IgD-negative memory B cell (primary cell): ENCODE data around the gene TSPAN4. TPM values are rescaled to one million over a fixed set of nuclear protein-coding genes. Genes with fewer than 3 reads are reported as not detected.

ENCODE experiments used
- H3K27ac Mint-ChIP-seq, 3 donors: one replicate each; pipeline ENCODE4 v1.8.0; 2020 to 2022; ENCODE audit warnings: mild to moderate bottlenecking in 3 of 3, mixed read lengths in 3 of 3, moderate library complexity in 1 of 3
- H3K27me3 Mint-ChIP-seq: one replicate; pipeline ENCODE4 v1.8.0; 2021; ENCODE audit warnings: mixed read lengths
- H3K36me3 Mint-ChIP-seq: one replicate; pipeline ENCODE4 v1.8.0; 2020; ENCODE audit warnings: mild to moderate bottlenecking, mixed read lengths
- H3K4me1 Mint-ChIP-seq, 3 donors: one replicate each; pipeline ENCODE4 v1.8.0; 2020 to 2022; ENCODE audit warnings: mixed read lengths in 3 of 3, mild to moderate bottlenecking in 1 of 3
- H3K4me3 Mint-ChIP-seq, 4 donors: one replicate each; pipeline ENCODE4 v1.8.0; 2020 to 2022; ENCODE audit warnings: mild to moderate bottlenecking in 4 of 4, mixed read lengths in 4 of 4, moderate library complexity in 3 of 4
- H3K9me3 Mint-ChIP-seq, 3 donors: one replicate each; pipeline ENCODE4 v1.8.0; 2020 to 2021; ENCODE audit warnings: mixed read lengths in 3 of 3, mild to moderate bottlenecking in 1 of 3
- polyA plus RNA-seq: library from polyadenylated mRNA; unstranded; fragments of 300-500 nt; fragmentation: Illumina TruSeq; gene quantifications from one replicate; pipeline ENCODE4 v1.2.3, GENCODE V29; 2021

Gene TSPAN4, protein sequence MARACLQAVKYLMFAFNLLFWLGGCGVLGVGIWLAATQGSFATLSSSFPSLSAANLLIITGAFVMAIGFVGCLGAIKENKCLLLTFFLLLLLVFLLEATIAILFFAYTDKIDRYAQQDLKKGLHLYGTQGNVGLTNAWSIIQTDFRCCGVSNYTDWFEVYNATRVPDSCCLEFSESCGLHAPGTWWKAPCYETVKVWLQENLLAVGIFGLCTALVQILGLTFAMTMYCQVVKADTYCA
- polyA plus RNA-seq = 2.1 TPM

DNA sequence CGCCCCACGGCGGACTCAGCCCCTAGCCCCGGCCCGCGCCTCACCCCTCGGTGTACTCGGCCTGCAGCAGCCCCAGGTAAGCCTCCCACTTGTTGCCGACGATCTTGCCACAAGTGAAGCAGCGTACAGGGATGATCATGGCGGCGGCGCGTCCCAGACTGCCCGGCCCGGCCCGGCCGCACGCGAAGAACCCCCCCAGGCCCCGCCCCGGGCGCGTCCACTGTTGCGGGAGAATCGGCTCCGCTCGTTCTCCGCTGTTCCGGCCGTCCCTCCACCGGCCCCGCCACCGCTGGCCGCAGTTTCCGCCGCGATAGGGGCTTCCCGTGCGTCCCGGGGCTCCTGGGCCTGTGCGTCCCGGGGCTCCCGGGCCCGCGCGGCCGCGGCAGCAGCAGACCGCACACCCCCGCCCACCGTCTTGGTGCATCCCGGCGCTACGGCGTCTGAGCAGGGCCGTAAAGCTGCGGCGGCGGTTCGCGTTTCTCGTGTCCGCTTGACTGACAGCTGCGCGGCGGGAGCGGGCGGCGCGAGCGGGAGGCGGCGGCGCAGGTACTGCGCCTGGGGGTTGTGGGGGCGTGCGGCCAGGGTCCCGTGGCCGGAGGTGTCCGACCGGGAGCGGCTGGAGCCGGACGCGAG, at the start of gene TSPAN4, which contains the start of gene POLR2L:
TSS of gene TSPAN4 (plus strand) at position 483 of the 633 bp plus-strand sequence. CDS start 7,453 bp downstream, outside the sequence.
TSS of gene POLR2L (minus strand) at position 160 of the 633 bp plus-strand sequence. CDS start at position 139, 21 bp downstream.
- peaks cover 0 to 17% (median 6%) of the 10 kb centered on the region in 3 donors for H3K4me1 Mint-ChIP-seq

DNA sequence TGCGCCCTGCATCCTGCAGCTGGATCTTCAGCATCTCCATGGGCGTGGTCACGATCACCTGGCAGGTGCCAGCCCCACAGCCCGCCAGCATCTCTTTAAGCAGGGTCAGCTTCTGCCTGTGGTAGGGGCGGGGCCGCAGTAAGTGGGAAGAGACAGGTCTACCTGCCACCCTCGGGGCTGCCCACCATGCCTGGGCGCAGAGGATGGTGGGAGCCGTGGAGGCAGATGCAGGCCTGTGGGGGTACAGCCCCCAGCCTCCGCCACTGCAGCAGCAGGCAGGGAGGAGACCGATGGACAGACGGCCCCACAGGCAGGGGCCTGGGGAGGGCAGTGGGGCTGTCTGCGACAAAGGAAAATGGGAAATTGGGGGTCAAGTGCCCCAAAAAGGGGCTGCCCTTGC, 49.8 kb upstream of the TSPAN4 start:
- H3K27ac Mint-ChIP-seq = no peak overlapping the region
- H3K4me3 Mint-ChIP-seq = peak overlapping the region in 1 of 4 donors; percentile 26
- H3K27me3 Mint-ChIP-seq = peaks cover 3% of the 10 kb centered on the region
- peaks cover 0 to 6% (median 5%) of the 10 kb centered on the region in 3 donors for H3K4me1 Mint-ChIP-seq
- H3K36me3 Mint-ChIP-seq = no peaks in the 10 kb centered on the region
- no peaks in the 10 kb centered on the region for H3K9me3 Mint-ChIP-seq

More for the DNA sequence above, at the start of gene TSPAN4, which contains the start of gene POLR2L:
- peak within 1 kb of the TSS; percentile 86 to 95 (median 89) for H3K4me3 Mint-ChIP-seq
- H3K27me3 Mint-ChIP-seq = peaks cover 2% of the 10 kb centered on the region
- H3K36me3 Mint-ChIP-seq = no peaks in the 10 kb centered on the region
- H3K27ac Mint-ChIP-seq = peak within 1 kb of the TSS; percentile 63 to 83 (median 79)
- no peaks in the 10 kb centered on the region for H3K9me3 Mint-ChIP-seq

DNA sequence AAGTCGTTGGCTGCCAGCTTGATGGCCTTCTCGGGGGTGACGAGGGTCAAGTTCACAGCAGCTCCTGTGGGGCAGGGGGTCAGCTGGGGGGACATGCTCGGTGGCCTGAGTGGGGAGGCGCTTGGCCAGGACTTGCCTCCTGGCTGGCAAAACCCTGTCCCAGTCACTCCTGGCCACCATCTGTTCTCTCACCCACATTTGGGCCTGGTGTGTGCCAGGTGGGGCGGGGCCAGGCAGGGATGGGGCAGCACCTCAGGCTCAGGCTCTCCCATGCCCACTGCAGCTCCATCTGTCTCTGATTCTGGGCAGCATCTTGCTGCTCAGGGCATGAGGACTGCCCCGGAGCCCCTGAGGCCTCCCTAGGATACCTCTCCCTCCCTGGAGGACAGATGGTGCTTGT, 49.1 kb upstream of the TSPAN4 start:
- Mint-ChIP-seq H3K9me3 (no peaks in the 10 kb centered on the region), H3K27ac (no peak overlapping the region), H3K4me1 (peaks cover 0 to 6% (median 5%) of the 10 kb centered on the region in 3 donors), H3K4me3 (peak overlapping the region in 2 of 4 donors; percentile 43 to 75), H3K27me3 (peaks cover 3% of the 10 kb centered on the region), H3K36me3 (no peaks in the 10 kb centered on the region)

DNA sequence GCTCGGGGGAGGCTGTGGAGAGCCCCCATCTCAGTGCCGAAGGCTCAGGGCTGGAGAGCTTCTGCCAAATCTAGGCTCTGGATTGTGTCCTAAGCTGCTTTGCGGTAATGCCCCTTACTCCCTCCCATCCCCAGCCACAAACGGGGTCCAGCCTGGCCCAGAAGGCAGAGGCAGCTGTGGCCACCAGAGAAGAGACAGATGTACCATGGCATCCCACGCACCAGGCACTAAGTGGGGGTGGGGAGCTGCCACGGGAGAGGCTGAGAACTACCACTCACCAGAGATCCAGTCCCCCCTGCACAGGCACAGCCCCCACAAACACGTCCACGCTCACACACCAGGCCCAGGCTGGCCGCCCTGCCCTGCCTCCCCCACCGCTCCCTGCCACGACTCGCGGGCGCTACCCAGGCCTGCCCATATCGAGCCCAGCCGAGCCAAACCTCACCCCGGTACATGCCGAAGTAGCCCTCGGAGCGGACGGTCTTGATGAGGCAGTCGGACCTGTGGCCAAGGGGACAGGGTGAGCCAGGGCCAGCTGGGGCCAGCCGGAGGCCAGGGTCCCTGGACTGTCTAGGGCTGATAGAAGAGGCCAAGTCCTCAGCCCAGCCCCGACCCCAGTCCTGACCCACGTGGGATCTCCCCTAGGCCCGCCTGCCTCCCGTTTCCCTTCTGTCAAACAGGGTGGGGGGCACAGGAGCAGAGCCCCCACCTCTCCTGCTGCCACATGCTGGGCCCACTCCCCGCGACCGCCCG, 48.5 kb upstream of the TSPAN4 start:
- Mint-ChIP-seq H3K36me3 (no peaks in the 10 kb centered on the region), H3K27ac (peak overlapping the region in 1 of 3 donors; percentile 74), H3K27me3 (no peaks in the 10 kb centered on the region), H3K9me3 (no peaks in the 10 kb centered on the region), H3K4me1 (peaks cover 0 to 6% (median 5%) of the 10 kb centered on the region in 3 donors), H3K4me3 (peak overlapping the region in 3 of 4 donors; percentile 48 to 75 (median 69))

DNA sequence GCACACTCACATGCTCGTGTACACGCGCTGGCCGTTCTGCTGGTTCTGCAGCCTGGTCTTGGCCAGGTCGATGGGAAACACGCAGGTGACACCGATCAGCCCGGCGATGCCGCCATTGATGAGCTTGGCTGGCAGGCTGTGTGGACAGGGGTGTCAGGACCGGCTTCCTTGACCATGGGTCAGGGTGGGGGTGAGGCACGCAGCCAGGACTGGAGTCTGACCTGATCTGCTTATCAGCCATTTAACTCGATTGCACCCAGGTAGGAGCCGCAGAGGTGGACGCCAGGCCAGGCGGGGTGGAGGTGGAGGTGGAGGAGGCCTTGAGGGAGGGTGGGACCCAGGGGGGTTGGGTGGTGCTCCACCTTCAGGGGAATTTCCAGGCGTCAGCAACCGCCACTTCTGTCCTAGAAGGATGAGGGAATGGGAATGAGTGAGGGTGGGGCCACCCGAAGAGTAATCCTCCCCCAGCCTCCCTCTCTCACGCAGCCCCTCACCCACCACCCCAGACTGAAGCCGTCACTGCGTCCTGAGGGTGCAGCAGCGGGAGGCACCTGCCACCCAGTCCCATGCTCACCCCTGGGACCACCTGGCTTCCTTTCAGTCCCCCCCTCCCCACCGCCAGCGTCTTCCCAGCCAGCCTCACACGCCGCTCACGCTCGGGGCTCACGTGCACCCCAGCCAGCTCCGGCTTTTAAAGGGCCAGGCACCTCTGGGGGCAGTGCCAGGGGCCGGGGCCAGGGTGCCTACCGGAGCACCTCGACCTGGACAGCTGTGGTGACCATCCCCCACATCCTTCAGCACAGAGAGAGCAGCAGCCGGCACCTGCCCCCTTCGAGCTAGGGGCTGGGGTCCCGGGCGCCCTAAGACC, 47.7 kb upstream of the TSPAN4 start:
- H3K27me3 Mint-ChIP-seq = no peaks in the 10 kb centered on the region
- peak overlapping the region in 1 of 3 donors; percentile 74 for H3K27ac Mint-ChIP-seq
- peaks cover 0 to 6% (median 5%) of the 10 kb centered on the region in 3 donors for H3K4me1 Mint-ChIP-seq
- peak overlapping the region; percentile 48 to 81 (median 62) for H3K4me3 Mint-ChIP-seq
- H3K36me3 Mint-ChIP-seq = no peaks in the 10 kb centered on the region
- no peaks in the 10 kb centered on the region for H3K9me3 Mint-ChIP-seq

DNA sequence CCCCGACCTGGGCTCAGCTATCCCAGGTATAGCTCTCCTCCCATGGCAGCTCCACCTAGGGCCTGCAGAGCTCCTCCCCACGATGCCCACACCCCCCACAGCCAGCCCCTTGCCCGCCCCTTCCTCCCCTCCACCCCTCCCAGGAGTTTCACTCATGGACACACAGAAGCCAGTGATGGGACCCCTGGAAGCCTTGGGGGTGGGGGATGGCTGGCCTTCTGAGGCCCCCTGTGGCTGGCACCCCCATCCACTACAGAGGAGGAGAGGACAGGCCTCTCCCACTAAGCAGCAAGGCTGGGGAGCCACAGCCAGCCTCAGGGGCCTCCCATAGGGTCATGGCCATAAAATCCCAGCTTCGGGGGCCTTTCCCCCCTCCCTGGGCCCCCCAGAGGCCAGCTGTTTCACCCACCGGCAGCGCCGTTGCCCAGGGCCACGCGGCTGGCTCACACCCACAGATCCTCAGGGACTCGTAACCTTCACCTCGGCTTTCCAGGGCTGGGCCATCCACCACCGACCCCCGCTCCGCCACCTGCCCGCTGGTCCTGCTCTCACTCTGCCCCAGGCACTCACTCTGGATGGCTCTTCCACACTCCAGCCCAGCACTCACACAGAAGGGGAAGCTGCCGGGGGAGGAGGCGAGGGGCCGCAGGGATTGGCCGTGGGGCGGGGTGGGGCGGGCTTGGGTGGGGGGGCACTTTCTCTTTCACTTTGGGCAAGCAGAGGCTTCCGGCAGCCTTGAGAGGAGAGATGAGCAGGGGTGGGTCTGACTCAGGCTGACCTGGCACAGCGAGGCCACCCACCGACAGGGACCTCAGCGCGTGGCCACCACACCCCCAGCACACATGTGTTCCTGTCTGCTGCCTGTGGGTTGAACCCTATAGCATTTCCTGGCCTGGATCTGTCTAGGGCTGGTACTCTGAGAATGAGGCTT, 46.8 kb upstream of the TSPAN4 start:
- Mint-ChIP-seq H3K36me3 (no peaks in the 10 kb centered on the region), H3K9me3 (no peaks in the 10 kb centered on the region), H3K27me3 (no peaks in the 10 kb centered on the region), H3K4me3 (peak overlapping the region; percentile 87 to 99 (median 96)), H3K4me1 (peaks cover 0 to 6% (median 5%) of the 10 kb centered on the region in 3 donors), H3K27ac (peak overlapping the region; percentile 88 to 100 (median 91))

DNA sequence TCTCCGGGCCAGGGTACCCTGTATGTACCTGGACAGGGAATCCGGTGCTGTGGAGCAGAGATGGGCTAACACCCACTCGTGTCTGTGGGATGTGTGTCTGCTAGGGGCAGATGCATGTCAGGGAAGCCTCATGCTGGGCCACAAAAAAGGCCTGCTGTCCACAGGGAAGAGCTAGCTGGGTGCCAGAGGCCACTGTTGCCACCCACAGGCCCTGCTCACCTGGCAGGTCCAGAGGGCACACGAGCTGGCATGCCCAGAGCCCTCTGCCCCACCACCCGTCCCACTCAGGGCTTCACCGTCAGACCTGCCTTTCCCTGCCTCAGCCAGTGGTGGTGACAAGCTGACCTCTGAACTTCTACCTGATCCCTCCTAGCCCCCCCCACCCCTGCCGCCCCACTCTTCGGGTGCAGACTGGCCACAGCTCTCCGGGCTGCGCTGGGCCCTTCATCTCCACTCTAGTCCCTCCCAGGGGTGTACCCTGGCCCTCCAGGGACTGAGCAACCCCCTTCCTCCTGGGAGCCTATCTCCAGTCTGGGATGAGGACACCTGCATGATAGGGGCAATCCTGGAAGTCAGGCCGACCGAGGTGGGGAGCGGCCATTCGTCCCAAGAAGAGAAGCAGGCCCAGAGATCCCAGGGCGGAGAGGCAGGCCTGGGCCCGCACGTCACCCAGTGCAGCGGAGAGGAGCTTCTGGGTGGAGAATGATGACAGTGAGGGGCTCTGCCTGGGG, 45.9 kb upstream of the TSPAN4 start:
- H3K27ac Mint-ChIP-seq = peak overlapping the region; percentile 88 to 100 (median 96)
- H3K4me1 Mint-ChIP-seq = peaks cover 0 to 6% (median 5%) of the 10 kb centered on the region in 3 donors
- no peaks in the 10 kb centered on the region for H3K27me3 Mint-ChIP-seq
- no peaks in the 10 kb centered on the region for H3K36me3 Mint-ChIP-seq
- no peaks in the 10 kb centered on the region for H3K9me3 Mint-ChIP-seq
- H3K4me3 Mint-ChIP-seq = peak overlapping the region; percentile 87 to 99 (median 96)

DNA sequence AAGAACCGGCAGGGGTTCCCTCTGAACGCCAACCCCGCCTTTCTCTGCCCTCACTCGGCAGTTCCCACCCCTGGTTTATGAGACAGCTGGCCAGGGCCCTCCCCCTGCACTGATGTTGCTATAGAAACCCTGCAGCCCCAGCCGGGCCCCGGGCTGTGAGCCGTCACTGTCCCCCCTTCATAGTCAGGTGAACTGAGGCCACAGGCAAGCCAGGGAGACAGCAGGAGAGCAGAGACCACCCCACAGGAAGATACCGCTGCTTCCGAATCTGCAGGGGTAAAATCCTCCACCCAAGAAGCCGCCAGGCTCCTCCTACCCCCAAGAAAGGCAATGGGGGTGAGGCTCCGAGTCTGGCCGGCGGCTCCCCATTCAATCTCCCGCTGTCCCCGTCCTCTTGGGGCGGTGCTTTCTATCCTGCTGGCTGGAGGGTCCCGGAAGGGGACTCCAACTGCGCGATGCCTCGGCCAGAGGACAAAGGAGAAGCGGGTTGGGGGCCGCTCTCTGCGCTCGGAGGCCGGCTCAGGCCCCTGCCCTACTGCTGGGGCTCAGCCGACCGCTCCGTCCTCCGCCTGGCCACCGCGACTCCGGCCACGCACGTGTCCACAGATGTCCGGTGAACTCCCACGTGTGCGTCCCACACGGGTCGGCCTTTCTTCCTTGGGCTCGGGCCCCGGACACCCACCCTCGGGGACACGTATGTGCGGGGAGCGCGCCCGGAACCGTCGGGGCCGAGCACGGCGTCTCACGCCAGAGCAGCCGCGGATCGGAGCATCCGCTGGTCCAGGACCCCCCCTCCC, 45.2 kb upstream of the TSPAN4 start:
- Mint-ChIP-seq H3K36me3 (no peaks in the 10 kb centered on the region), H3K4me1 (peaks cover 0 to 6% (median 5%) of the 10 kb centered on the region in 3 donors), H3K27ac (peak overlapping the region; percentile 82 to 100 (median 96)), H3K4me3 (peak overlapping the region; percentile 87 to 99 (median 96)), H3K9me3 (no peaks in the 10 kb centered on the region), H3K27me3 (no peaks in the 10 kb centered on the region)

DNA sequence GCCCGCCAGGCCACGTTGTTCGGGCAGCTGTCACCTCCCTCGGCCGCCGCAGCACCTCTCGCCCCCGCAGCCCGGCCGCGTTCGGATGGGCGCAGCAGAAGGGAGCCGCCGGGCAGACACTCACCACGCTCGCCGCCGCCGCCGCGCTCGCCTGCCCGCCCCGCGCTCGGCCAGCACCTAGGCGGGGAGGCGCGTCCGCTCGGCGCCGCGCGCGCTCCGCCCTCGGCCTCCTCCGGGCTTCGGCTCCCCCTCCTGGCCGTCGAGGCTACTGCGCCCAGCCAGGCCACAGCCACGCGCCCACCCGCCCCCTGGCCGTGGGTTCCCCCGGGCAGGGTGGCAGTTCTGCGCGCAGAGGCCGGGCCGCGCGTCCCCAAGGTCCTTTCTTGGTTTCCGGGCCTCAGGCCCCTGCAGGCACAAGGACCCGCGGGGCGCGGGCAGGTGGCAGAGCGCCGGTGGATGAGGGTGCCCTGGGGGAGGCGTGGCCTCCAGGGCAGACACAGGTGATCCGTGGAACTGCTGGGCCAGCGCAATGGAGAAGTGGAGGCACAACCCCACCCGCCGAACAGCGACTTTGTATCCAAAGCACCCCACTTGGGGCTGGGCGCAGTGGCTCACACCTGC, 44.4 kb upstream of the TSPAN4 start, which contains the start of gene SLC25A22:
TSS of gene SLC25A22 (minus strand) at position 189 of the 621 bp plus-strand sequence. CDS start 3,275 bp downstream, outside the sequence.
- Mint-ChIP-seq H3K4me3 (peak within 1 kb of the TSS; percentile 87 to 99 (median 96)), H3K27ac (peak within 1 kb of the TSS; percentile 82 to 100 (median 96)), H3K4me1 (peaks cover 0 to 6% (median 5%) of the 10 kb centered on the region in 3 donors), H3K27me3 (no peaks in the 10 kb centered on the region), H3K36me3 (no peaks in the 10 kb centered on the region), H3K9me3 (no peaks in the 10 kb centered on the region)

DNA sequence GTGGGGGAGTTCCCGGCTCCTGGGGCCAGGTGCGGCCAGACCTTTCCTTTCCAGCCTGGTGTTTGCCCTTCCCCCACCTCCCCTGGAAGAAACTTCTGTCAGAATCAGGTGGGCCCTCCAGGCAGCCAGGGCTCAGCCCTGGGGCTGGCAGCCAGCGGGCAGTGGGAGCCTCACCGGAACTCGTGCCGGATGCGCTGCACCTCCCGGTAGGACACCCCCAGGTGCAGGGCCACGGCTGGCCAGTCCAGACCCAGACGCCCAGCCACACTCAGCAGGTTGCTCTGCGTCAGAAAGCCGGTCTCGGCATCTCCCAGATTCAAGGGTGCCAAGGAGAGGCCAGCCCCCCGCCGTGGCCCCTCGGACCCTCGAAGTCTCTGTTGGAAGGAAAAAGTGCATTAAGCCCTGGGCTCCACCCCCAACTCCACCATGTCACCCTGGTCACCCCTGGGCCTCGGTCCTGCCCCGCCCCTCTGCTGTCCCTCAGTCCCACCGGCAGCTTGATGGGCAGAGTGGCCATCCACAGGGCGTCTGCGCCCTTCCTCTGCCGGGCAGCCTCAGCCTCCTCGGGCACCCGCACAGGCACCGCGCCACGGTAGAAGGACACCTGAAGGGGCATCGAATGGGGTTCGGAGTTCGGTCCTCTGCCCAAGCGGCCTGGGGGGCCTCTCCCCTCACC, 42.9 kb upstream of the TSPAN4 start:
- Mint-ChIP-seq H3K36me3 (no peaks in the 10 kb centered on the region), H3K9me3 (no peaks in the 10 kb centered on the region), H3K27me3 (no peaks in the 10 kb centered on the region), H3K4me3 (peak overlapping the region in 1 of 4 donors; percentile 23), H3K4me1 (peaks cover 0 to 6% (median 5%) of the 10 kb centered on the region in 3 donors), H3K27ac (no peak overlapping the region)

DNA sequence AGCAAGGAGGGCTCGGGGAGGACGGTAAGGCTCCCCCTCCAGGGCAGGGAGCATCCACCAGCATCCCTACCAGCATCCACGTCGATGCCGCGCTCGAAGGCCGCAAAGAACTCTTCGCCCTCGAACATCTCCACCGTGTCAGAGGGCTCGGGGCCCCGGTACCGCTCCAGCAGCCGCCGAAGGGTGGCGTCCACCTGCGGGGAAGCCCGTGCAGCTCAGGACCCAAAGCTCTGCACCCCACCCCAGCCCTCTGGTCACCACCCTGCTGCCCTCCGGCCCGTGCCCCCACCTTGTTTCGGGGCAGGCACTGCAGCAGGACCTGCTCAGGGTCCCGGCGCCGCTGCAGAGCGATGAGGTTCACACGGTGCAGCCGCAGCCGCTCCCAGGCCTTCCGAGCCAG, 42.2 kb upstream of the TSPAN4 start:
- Mint-ChIP-seq H3K27me3 (no peaks in the 10 kb centered on the region), H3K4me1 (peaks cover 0 to 6% (median 5%) of the 10 kb centered on the region in 3 donors), H3K36me3 (no peaks in the 10 kb centered on the region), H3K27ac (no peak overlapping the region), H3K9me3 (no peaks in the 10 kb centered on the region), H3K4me3 (peak overlapping the region in 1 of 4 donors; percentile 32)
